Caco-2 (cell line): ENCODE results near the gene KAT2A. TPM values are rescaled to one million over a fixed set of nuclear protein-coding genes. Genes with fewer than 3 reads are reported as not detected.

ENCODE experiments used
- BruUV-seq: library from RNA; stranded (reverse); fragments of 400-500 nt; replicated peaks from 2 replicates; lab custom pipeline; 2021; lab: Mats Ljungman, UMichigan
- CTCF ChIA-PET: fragments of 300-600 bp; sonication (Branson Sonifier 250); formaldehyde crosslinking; loops from one replicate; lab custom pipeline; 2022; ENCODE audit warnings: antibody characterized with exemption; lab: Charles Lee
- POLR2A ChIA-PET: fragments of 300-600 bp; sonication (Branson Sonifier 250); formaldehyde crosslinking; loops from one replicate; lab custom pipeline; 2022; ENCODE audit warnings: antibody characterized with exemption; lab: Charles Lee
- DNase-seq, 2 experiments: peaks; one replicate each; pipeline versions ENCODE4 v3.0.0 to v3.0.0-alpha.2; 2020 to 2022
- H3K27me3 ChIP-seq: replicated peaks from 2 replicates; pipeline ENCODE4 v1.6.0; 2011; ENCODE audit warnings: low read length; ENCODE audit not compliant: control insufficient read depth, insufficient read depth
- H3K36me3 ChIP-seq: 2 replicates; pipeline ENCODE4 v1.5.1; 2011; ENCODE audit warnings: low read length; ENCODE audit not compliant: control insufficient read depth, insufficient read depth
- H3K4me1 ChIP-seq: fragments of 250-450 bp; sonication (Bioruptor Pico); 2 replicates; pipeline ENCODE4 v1.5.1; 2020; ENCODE audit warnings: mild to moderate bottlenecking
- H3K4me3 ChIP-seq: 2 replicates; pipeline ENCODE4 v1.5.1; 2011; ENCODE audit warnings: low read depth, mild to moderate bottlenecking, control low read depth, low read length
- H3K9me3 ChIP-seq: fragments of 250-450 bp; sonication (Bioruptor Pico); 2 replicates; pipeline ENCODE4 v1.5.1; 2020; ENCODE audit warnings: mild to moderate bottlenecking, moderate library complexity
- H3K27ac Mint-ChIP-seq: one replicate; pipeline ENCODE4 v1.8.0; 2022; ENCODE audit warnings: mixed read lengths; ENCODE audit not compliant: unreplicated experiment
- H3K27me3 Mint-ChIP-seq: one replicate; pipeline ENCODE4 v1.8.0; 2022; ENCODE audit warnings: mixed read lengths; ENCODE audit not compliant: insufficient read depth, unreplicated experiment
- H3K36me3 Mint-ChIP-seq: one replicate; pipeline ENCODE4 v1.8.0; 2022; ENCODE audit warnings: mild to moderate bottlenecking, mixed read lengths; ENCODE audit not compliant: insufficient read depth, unreplicated experiment
- H3K4me1 Mint-ChIP-seq: one replicate; pipeline ENCODE4 v1.8.0; 2022; ENCODE audit warnings: low read depth, mixed read lengths; ENCODE audit not compliant: unreplicated experiment
- H3K4me3 Mint-ChIP-seq: one replicate; pipeline ENCODE4 v1.8.0; 2022; ENCODE audit warnings: mild to moderate bottlenecking, moderate library complexity, mixed read lengths; ENCODE audit not compliant: unreplicated experiment
- H3K9me3 Mint-ChIP-seq: one replicate; pipeline ENCODE4 v1.8.0; 2022; ENCODE audit warnings: mixed read lengths; ENCODE audit not compliant: unreplicated experiment
- CTCF ChIP-seq, 2 experiments: fragments of 200-600 bp in 1 of 2; IDR thresholded peaks; 1 replicate in 1 of 2; 2 replicates in 1 of 2; pipeline versions ENCODE4 v1.5.1 to v1.8.0; 2011 to 2022; ENCODE audit warnings: antibody characterized with exemption in 1 of 2, control low read depth in 1 of 2, inconsistent platforms in 1 of 2, low read depth in 1 of 2, low read length in 1 of 2, mild to moderate bottlenecking in 1 of 2, moderate library complexity in 1 of 2; ENCODE audit not compliant: insufficient read depth in 1 of 2, severe bottlenecking in 1 of 2, unreplicated experiment in 1 of 2
- intact Hi-C: fragments of 100-400 bp; cut with micrococcal nuclease; formaldehyde crosslinking; loops from one replicate; pipeline ENCODE4 v1.10.0; 2022; ENCODE audit not compliant: unreplicated experiment
- total RNA-seq: library from RNA; stranded (reverse); gene quantifications from 2 replicates; pipeline ENCODE4 v1.2.3, GENCODE V29; 2022

The KAT2A gene
- total RNA-seq, 1 experiment from 2014 or later: 46.5 TPM

DNA sequence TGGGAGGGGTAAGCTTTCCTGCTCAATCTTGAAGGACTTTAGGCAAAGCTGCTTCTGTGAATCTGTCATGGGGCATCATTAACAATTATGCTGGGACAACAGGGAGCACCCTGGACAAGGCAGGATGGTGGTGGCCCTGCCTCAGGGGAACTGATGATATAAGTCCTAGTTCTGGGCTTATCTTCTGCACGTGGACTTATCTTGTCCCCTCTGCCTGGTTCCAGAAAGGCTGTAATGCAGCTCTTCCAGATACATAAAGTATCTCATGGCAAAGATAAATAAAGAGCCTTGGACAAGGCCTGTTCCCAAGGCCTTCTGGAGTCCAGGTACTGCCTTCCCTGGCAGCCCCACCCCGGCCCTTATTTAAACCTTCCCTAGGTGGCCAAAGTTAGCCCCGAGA lies 16.9 kb downstream of the KAT2A start:
- BruUV-seq: no TSS peak
- Mint-ChIP-seq H3K27me3 (peaks cover 3% of the 10 kb centered on the region), H3K36me3 (no peaks in the 10 kb centered on the region), H3K4me1 (no peaks in the 10 kb centered on the region), H3K4me3 (no peak overlapping the region), H3K27ac (no peak overlapping the region), H3K9me3 (no peaks in the 10 kb centered on the region)
- H3K4me1 ChIP-seq: no peaks in the 10 kb centered on the region
- ChIA-PET CTCF (interaction anchor here (2.3 kb wide), 1 partner anchor 37 kb away, joined by 7 read pairs; no protein-coding TSS in a partner anchor), POLR2A (no interaction called here)
- H3K27me3 ChIP-seq: no peaks in the 10 kb centered on the region
- H3K4me3 ChIP-seq: no peak overlapping the region
- no peak for TF ChIP-seq CTCF (IDR thresholded peaks at IDR 0.05; ENCODE audit: insufficient read depth in 1 of 2, low read depth in 1 of 2, low read length in 1 of 2, severe bottlenecking in 1 of 2, unreplicated experiment in 1 of 2)
- no peak for DNase-seq
- no peaks in the 10 kb centered on the region for H3K36me3 ChIP-seq
- intact Hi-C loops: no loop called here
- H3K9me3 ChIP-seq: no peaks in the 10 kb centered on the region

- no peaks in the 10 kb centered on the region for H3K9me3 ChIP-seq
- BruUV-seq: no TSS peak
- POLR2A ChIA-PET: interaction anchor here (0.6 to 0.7 kb wide), 2 partner anchors 38 to 120 kb away, joined by 3 to 8 read pairs; no protein-coding TSS in a partner anchor
- Mint-ChIP-seq H3K4me1 (no peaks in the 10 kb centered on the region), H3K27ac (no peak overlapping the region), H3K27me3 (peaks cover 3% of the 10 kb centered on the region), H3K36me3 (no peaks in the 10 kb centered on the region), H3K4me3 (no peak overlapping the region), H3K9me3 (no peaks in the 10 kb centered on the region)
- CTCF ChIA-PET: interaction anchor here (0.7 to 2.3 kb wide), 2 partner anchors 26 to 36 kb away, joined by 4 to 7 read pairs; no protein-coding TSS in a partner anchor
- no peak for TF ChIP-seq CTCF (IDR thresholded peaks at IDR 0.05; ENCODE audit: insufficient read depth in 1 of 2, low read depth in 1 of 2, low read length in 1 of 2, severe bottlenecking in 1 of 2, unreplicated experiment in 1 of 2)
- no peaks in the 10 kb centered on the region for H3K36me3 ChIP-seq
- H3K4me3 ChIP-seq: no peak overlapping the region
- intact Hi-C loops: no loop called here
- no peaks in the 10 kb centered on the region for H3K4me1 ChIP-seq
- DNase-seq: no peak
- H3K27me3 ChIP-seq: no peaks in the 10 kb centered on the region
These were observed 17.8 kb downstream of the KAT2A start for GRCh38 chr17:42103221-42103954.

GRCh38 chr17:42101513-42102292 lies 19.5 kb downstream of the KAT2A start:
- peak; percentile 84 to 89 for TF ChIP-seq CTCF (IDR thresholded peaks at IDR 0.05; ENCODE audit: insufficient read depth in 1 of 2, low read depth in 1 of 2, low read length in 1 of 2, severe bottlenecking in 1 of 2, unreplicated experiment in 1 of 2)
- no TSS peak for BruUV-seq
- ChIA-PET CTCF (interaction anchor here (0.5 to 1.5 kb wide), 8 partner anchors 14 to 190 kb away, joined by 3 to 9 read pairs (median 4); no protein-coding TSS in a partner anchor), POLR2A (interaction anchor here (0.5 kb wide), 1 partner anchor 54 kb away, joined by 3 read pairs; no protein-coding TSS in a partner anchor)
- 0 out of 2 replicates have a peak, but pooled peaks cover 2% of the 10 kb centered on the region for H3K27me3 ChIP-seq
- no peaks in the 10 kb centered on the region for H3K36me3 ChIP-seq
- H3K4me3 ChIP-seq: no peak overlapping the region
- peak; percentile 74 to 84 for DNase-seq
- Mint-ChIP-seq H3K36me3 (no peaks in the 10 kb centered on the region), H3K9me3 (no peaks in the 10 kb centered on the region), H3K27ac (no peak overlapping the region), H3K4me1 (no peaks in the 10 kb centered on the region), H3K4me3 (no peak overlapping the region), H3K27me3 (peaks cover 3% of the 10 kb centered on the region)
- intact Hi-C loops: loop anchor here (1.0 to 2.0 kb wide), 3 partner anchors 34 to 138 kb away; no protein-coding TSS in a partner anchor
- no peaks in the 10 kb centered on the region for H3K9me3 ChIP-seq
- H3K4me1 ChIP-seq: peaks cover 8% of the 10 kb centered on the region
